K562 (cell line): ENCODE data around the gene PGS1. TPM values are rescaled to one million over a fixed set of nuclear protein-coding genes. Genes with fewer than 3 reads are reported as not detected.

Experiments
- ATAC-seq: fragments of 200-7000 bp; cut with Tn5 transposase; 3 replicates; pipeline ENCODE4 v1.9.1; 2020; ENCODE audit warnings: moderate library complexity
- BruUV-seq: library from RNA; stranded (reverse); fragments of 400-500 nt; replicated peaks from 2 replicates; lab custom pipeline; 2021; lab: Mats Ljungman, UMichigan
- CTCF ChIA-PET: fragments of 300-600 bp; formaldehyde crosslinking; extraction: SDS; loops from one replicate; lab custom pipeline; 2021; ENCODE audit warnings: low intra/inter-chr PET ratio; lab: Yijun Ruan, JAX
- POLR2A ChIA-PET: fragments of 300-600, 350-650 bp; sonication (Branson Sonifier 250); formaldehyde crosslinking; extraction: SDS; loops from one replicate; lab custom pipeline; 2021; ENCODE audit warnings: antibody characterized with exemption, inconsistent platforms; lab: Yijun Ruan, JAX
- DNase-seq, 4 experiments: peaks; one replicate each; pipeline versions ENCODE4 v3.0.0 to v3.0.0-alpha.2; 2011 to 2018; ENCODE audit warnings: low spot score in 3 of 4, mixed read lengths in 3 of 4; ENCODE audit errors: extremely low read depth in 1 of 4
- FAIRE-seq: peaks from 2 replicates; lab custom pipeline; 2011; peaks lifted over from hg19 to GRCh38; lab: Jason Lieb, UNC
- H2AFZ ChIP-seq: 2 replicates; pipeline ENCODE4 v1.6.0; 2011; ENCODE audit warnings: low read depth, low read length, control low read depth, inconsistent platforms
- H3K27ac ChIP-seq: fragments of 200-600 bp; 3 replicates; pipeline ENCODE4 v1.8.0; 2011; ENCODE audit warnings: low read depth, mild to moderate bottlenecking, control low read depth, inconsistent platforms, low read length, moderate library complexity, mixed read lengths; ENCODE audit errors: extremely low read depth
- H3K27me3 ChIP-seq, 2 experiments: fragments of 300-600 bp in 1 of 2; 2 replicates in 1 of 2; 3 replicates in 1 of 2; pipeline versions ENCODE4 v1.6.0 to v1.8.0; 2011; ENCODE audit warnings: inconsistent platforms in 2 of 2, low read length in 2 of 2, mild to moderate bottlenecking in 1 of 2, mixed read lengths in 1 of 2, moderate library complexity in 1 of 2; ENCODE audit not compliant: control insufficient read depth in 2 of 2, insufficient read depth in 2 of 2
- H3K36me3 ChIP-seq: fragments of 300-600 bp; 3 replicates; pipeline ENCODE4 v1.8.0; 2011; ENCODE audit warnings: mild to moderate bottlenecking, low read length, inconsistent platforms; ENCODE audit not compliant: control insufficient read depth, insufficient read depth
- H3K4me1 ChIP-seq, 2 experiments: fragments of 200-600 bp in 1 of 2; replicated peaks in 1 of 2; 2 replicates in 1 of 2; 3 replicates in 1 of 2; pipeline versions ENCODE4 v1.5.1 to v1.8.0; 2011; ENCODE audit warnings: inconsistent platforms in 2 of 2, low read length in 2 of 2, mild to moderate bottlenecking in 1 of 2, mixed read lengths in 1 of 2, moderate library complexity in 1 of 2; ENCODE audit not compliant: control insufficient read depth in 2 of 2, insufficient read depth in 2 of 2
- H3K4me2 ChIP-seq: 2 replicates; pipeline ENCODE4 v1.6.1; 2011; ENCODE audit warnings: low read length, control low read depth, inconsistent platforms, mixed read lengths; ENCODE audit not compliant: insufficient read depth
- H3K4me3 ChIP-seq: fragments of 200-600 bp; sonication (generic), shearing (Covaris generic); 2 replicates; pipeline ENCODE4 v1.5.1; 2016; ENCODE audit warnings: control low read depth, inconsistent platforms
- H3K79me2 ChIP-seq: fragments of 200-600 bp; 3 replicates; pipeline ENCODE4 v1.8.0; 2011; ENCODE audit warnings: low read length, inconsistent platforms; ENCODE audit not compliant: control insufficient read depth, insufficient read depth
- H3K9ac ChIP-seq, 2 experiments: 2 replicates each; pipeline versions ENCODE4 v1.6.0 to v1.6.1; 2011; ENCODE audit warnings: low read depth in 2 of 2, low read length in 2 of 2, control low read depth in 1 of 2, inconsistent platforms in 1 of 2, mild to moderate bottlenecking in 1 of 2, mixed read lengths in 1 of 2; ENCODE audit not compliant: insufficient read depth in 1 of 2
- H3K9me1 ChIP-seq: one replicate; pipeline ENCODE4 v1.6.0; 2011; ENCODE audit warnings: inconsistent platforms, mild to moderate bottlenecking, low read length, moderate library complexity; ENCODE audit not compliant: control insufficient read depth, insufficient read depth
- H3K9me3 ChIP-seq: replicated peaks from 2 replicates; pipeline ENCODE4 v1.5.1; 2011; ENCODE audit warnings: low read depth, low read length, inconsistent platforms; ENCODE audit not compliant: control insufficient read depth, insufficient read depth
- H4K20me1 ChIP-seq: replicated peaks from 2 replicates; pipeline ENCODE4 v1.6.1; 2011; ENCODE audit warnings: low read length, inconsistent platforms, mixed read lengths; ENCODE audit not compliant: control insufficient read depth, insufficient read depth
- ATF7 ChIP-seq: fragments of 450-650 bp; IDR thresholded peaks from 2 replicates; pipeline ENCODE4 v1.7.1; 2014; ENCODE audit warnings: mild to moderate bottlenecking, moderate library complexity
- COPS2 ChIP-seq: fragments of 450-650 bp; conservative IDR thresholded peaks from 2 replicates; pipeline ENCODE4 v1.6.1; 2016; ENCODE audit warnings: mild to moderate bottlenecking, moderate library complexity
- KDM2B ChIP-seq: fragments of 250-450 bp; sonication (Bioruptor Pico); IDR thresholded peaks from 2 replicates; pipeline ENCODE4 v1.8.0; 2021; ENCODE audit warnings: mild to moderate bottlenecking, moderate library complexity
- MTA3 ChIP-seq: fragments of 450-650 bp; formaldehyde crosslinking; IDR thresholded peaks from 2 replicates; pipeline ENCODE4 v1.6.1; 2017; ENCODE audit warnings: mild to moderate bottlenecking, borderline replicate concordance
- SOX6 ChIP-seq: fragments of 450-650 bp; IDR thresholded peaks from 2 replicates; pipeline ENCODE4 v1.6.1; 2014; ENCODE audit warnings: mild to moderate bottlenecking
- ZNF316 ChIP-seq: fragments of 450-650 bp; IDR thresholded peaks from 2 replicates; pipeline ENCODE4 v1.6.1; 2016
- ZNF699 ChIP-seq: fragments of 250-450 bp; sonication (Bioruptor Pico); IDR thresholded peaks from 2 replicates; pipeline ENCODE4 v1.8.0; 2021; ENCODE audit warnings: mild to moderate bottlenecking, moderate library complexity; ENCODE audit not compliant: insufficient replicate concordance
- WGBS: fragments of 100-300 bp; shearing (Covaris generic); methylation state at CpG from one replicate; pipeline ENCODE4 v1.1.6; 2016; ENCODE audit warnings: low coverage, mixed read lengths; ENCODE audit not compliant: insufficient coverage; ENCODE audit errors: missing lambda C conversion rate; 5-methylcytosine and 5-hydroxymethylcytosine counted together
- in situ Hi-C: fragments of 300-500 bp; cut with MboI; formaldehyde crosslinking; loops from 4 replicates; pipeline ENCODE4 v1.15.0; 2018; ENCODE audit warnings: inconsistent platforms, mixed read lengths
- intact Hi-C: fragments of 100-400 bp; cut with micrococcal nuclease; formaldehyde crosslinking; loops from 2 replicates; pipeline ENCODE4 v1.14.2; 2022
- polyA plus RNA-seq, 8 experiments: library from polyadenylated mRNA; depleted of rRNA in 4 of 8; stranded (reverse) in 5 of 8; unstranded in 3 of 8; fragments of >200 nt; fragmentation: Nextera tagmentation in 2 of 8; fragmentation: Illumina TruSeq in 1 of 8; extraction: Ambion mirVana in 2 of 8; extraction: Trizol in 1 of 8; gene quantifications; 2 replicates each; pipeline versions ENCODE4 v1.2.1 to v1.2.3, GENCODE V29; 2011 to 2014; ENCODE audit warnings: inconsistent platforms in 1 of 8, missing spikeins in 1 of 8
- total RNA-seq, 7 experiments: library from RNA; depleted of rRNA in 6 of 7; stranded (reverse); fragments of >200 nt in 6 of 7; fragmentation: Illumina TruSeq in 2 of 7; extraction: Trizol in 2 of 7; gene quantifications; 2 replicates each; pipeline versions ENCODE4 v1.2.1 to v1.2.3, GENCODE V29; 2011 to 2021; ENCODE audit warnings: low replicate concordance in 1 of 7
- TF ChIP-seq, protein P1 (sequence below): fragments of 250-450 bp; sonication (Bioruptor Pico); IDR thresholded peaks from 2 replicates; pipeline ENCODE4 v1.9.0; 2021; ENCODE audit warnings: mild to moderate bottlenecking, inconsistent platforms

PGS1 gene
- total and polyA plus RNA-seq, 9 of the 15 experiments (the other 6 are each of a cell fraction or from before 2014, with no cell fraction given) = 1.3 to 39.4 (median 22.3) TPM

DNA sequence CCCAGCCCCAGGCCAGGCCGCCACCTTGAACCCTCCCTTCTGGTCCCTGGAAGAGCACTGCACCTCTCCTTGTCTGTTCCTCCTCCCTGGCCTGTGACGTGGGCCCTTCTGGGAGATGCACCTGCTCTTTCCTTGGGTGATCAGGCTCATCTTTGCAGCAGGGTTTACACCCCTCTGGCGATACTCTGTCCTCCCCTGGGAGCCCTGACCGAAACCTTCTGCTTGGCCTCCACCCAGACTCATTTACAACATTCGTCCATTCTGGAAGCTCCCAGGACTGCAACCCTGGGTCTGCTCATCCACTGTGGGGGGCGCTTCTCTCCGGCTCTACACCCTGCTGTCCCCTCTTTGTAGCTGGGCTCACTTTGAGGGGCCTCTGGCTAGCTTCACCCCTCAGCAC is 73.3 kb downstream of the PGS1 start (continued):
- TF ChIP-seq SOX6 (no peak), ZNF699 (CRISPR knock-in tag) (no peak), ZNF316 (no peak), ATF7 (no peak)

DNA sequence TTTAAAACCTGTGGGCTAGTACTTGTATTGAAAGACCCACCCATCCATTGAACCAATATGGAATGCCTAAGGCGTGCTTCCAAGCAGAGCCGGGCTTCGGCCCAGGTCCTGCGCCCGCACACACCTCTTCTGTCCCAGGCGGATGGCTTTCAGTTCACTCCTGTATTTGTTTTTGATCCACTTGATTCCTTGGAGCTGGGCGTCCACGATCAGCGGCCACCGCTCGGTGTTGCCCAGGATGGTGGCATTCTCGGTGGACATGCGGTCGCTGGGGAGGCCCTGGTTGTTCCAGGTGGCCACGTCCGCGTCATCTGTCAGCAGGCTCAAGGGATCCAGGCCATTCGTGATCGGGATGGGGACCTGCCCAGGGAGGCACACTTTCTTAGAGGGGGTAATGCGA is 75.9 kb downstream of the PGS1 start:
- Histone ChIP-seq H3K9ac (no peak overlapping the region), H4K20me1 (peaks cover 14% of the 10 kb centered on the region), H2AFZ (no peak overlapping the region), H3K9me3 (no peaks in the 10 kb centered on the region), H3K9me1 (no peaks in the 10 kb centered on the region), H3K27ac (no peak overlapping the region), H3K27me3 (peaks cover 64 to 96% of the 10 kb centered on the region in 2 experiments), H3K79me2 (no peaks in the 10 kb centered on the region), H3K4me3 (no peak overlapping the region), H3K36me3 (no peaks in the 10 kb centered on the region), H3K4me2 (no peak overlapping the region), H3K4me1 (peaks cover 0 to 16% of the 10 kb centered on the region in 2 experiments; a peak in 1 of 5 replicates)
- 3% methylated on average over 20 of the region's 20 CpGs for WGBS
- in situ Hi-C loops (no loop called here), intact Hi-C loops (no loop called here)
- DNase-seq (no peak), ATAC-seq (no peak), FAIRE-seq (no peak)
- no peak for TF ChIP-seq MTA3
- no peak for TF ChIP-seq COPS2
- TF ChIP-seq KDM2B (CRISPR knock-in tag) = no peak
- TF ChIP-seq, protein P1, sequence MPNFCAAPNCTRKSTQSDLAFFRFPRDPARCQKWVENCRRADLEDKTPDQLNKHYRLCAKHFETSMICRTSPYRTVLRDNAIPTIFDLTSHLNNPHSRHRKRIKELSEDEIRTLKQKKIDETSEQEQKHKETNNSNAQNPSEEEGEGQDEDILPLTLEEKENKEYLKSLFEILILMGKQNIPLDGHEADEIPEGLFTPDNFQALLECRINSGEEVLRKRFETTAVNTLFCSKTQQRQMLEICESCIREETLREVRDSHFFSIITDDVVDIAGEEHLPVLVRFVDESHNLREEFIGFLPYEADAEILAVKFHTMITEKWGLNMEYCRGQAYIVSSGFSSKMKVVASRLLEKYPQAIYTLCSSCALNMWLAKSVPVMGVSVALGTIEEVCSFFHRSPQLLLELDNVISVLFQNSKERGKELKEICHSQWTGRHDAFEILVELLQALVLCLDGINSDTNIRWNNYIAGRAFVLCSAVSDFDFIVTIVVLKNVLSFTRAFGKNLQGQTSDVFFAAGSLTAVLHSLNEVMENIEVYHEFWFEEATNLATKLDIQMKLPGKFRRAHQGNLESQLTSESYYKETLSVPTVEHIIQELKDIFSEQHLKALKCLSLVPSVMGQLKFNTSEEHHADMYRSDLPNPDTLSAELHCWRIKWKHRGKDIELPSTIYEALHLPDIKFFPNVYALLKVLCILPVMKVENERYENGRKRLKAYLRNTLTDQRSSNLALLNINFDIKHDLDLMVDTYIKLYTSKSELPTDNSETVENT (CRISPR knock-in tag) = no peak
- POLR2A ChIA-PET = interaction anchor here (1.1 kb wide), 1 partner anchor 17 kb away, joined by 3 read pairs; no protein-coding TSS in a partner anchor
- no TSS peak for BruUV-seq
- CTCF ChIA-PET = no interaction called here
